BLaER1 (cell line): ENCODE measurements around the gene CDC25B.
"Not testable (repeated sequence)": the region's sequence is repeated elsewhere in the genome, so short reads cannot be mapped to it uniquely, and the experiment has no call there.

Source experiments
- H3K27ac ChIP-seq: shearing (Covaris generic); formaldehyde crosslinking; 2 replicates; pipeline ENCODE4 v1.8.1; 2022
- H3K27me3 ChIP-seq: shearing (Covaris generic); formaldehyde crosslinking; 2 replicates; pipeline ENCODE4 v1.8.1; 2022
- H3K36me3 ChIP-seq: shearing (Covaris generic); formaldehyde crosslinking; 2 replicates; pipeline ENCODE4 v1.8.1; 2022
- H3K4me1 ChIP-seq: shearing (Covaris generic); formaldehyde crosslinking; 2 replicates; pipeline ENCODE4 v1.8.1; 2022
- H3K4me2 ChIP-seq: shearing (Covaris generic); formaldehyde crosslinking; 2 replicates; pipeline ENCODE4 v1.8.1; 2022
- H3K4me3 ChIP-seq: shearing (Covaris generic); formaldehyde crosslinking; 2 replicates; pipeline ENCODE4 v1.8.1; 2022
- H3K9ac ChIP-seq: shearing (Covaris generic); formaldehyde crosslinking; 2 replicates; pipeline ENCODE4 v1.8.1; 2022
- H3K9me3 ChIP-seq: shearing (Covaris generic); formaldehyde crosslinking; 2 replicates; pipeline ENCODE4 v1.8.1; 2022
- H4K20me1 ChIP-seq: shearing (Covaris generic); formaldehyde crosslinking; 2 replicates; pipeline ENCODE4 v1.8.1; 2022
- Cebpa-rat ChIP-seq: shearing (Covaris generic); IDR thresholded peaks from 2 replicates; pipeline ENCODE4 v1.8.1; 2022

CDC25B gene

DNA sequence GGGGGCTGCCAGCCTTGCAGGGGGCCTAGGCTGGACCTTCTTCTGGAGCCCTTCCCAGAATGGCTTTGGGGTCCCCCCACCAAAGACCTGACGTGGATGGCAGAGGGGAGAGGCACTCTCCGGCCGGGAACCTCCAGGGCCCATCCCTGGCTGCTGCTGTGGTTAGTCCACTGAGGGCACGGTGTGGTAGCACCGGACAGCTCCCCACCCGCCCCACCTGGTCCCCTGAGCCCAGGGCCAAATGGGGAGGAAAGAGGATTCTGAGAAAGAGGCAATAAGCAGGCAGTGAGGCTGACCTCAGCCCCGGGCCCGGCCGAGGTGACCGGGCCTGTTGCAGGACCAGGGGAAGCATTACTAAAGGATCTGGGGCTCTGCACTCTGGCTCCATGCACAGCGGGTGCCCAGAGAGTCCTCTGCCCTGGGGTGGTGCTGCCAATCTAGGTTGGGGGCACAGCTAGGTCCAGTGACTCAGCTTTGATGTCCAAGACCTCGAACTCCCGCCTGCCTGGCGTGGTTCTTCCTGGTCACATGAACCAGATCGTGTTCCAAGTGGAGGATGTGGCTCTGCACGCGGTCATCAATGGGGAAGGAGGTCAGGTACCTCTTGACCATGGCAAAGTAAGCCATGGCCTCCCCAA lies 11.8 kb upstream of the CDC25B start:
- TF ChIP-seq Cebpa-rat = no peak
- Histone ChIP-seq H3K4me3 (no peak overlapping the region), H3K9me3 (no peaks in the 10 kb centered on the region), H3K27ac (no peak overlapping the region), H3K36me3 (peaks cover 19% of the 10 kb centered on the region), H3K4me2 (peak overlapping the region; percentile 92), H3K27me3 (peaks cover 18% of the 10 kb centered on the region), H3K4me1 (peaks cover 52% of the 10 kb centered on the region), H3K9ac (no peak overlapping the region), H4K20me1 (peaks cover 57% of the 10 kb centered on the region)

DNA sequence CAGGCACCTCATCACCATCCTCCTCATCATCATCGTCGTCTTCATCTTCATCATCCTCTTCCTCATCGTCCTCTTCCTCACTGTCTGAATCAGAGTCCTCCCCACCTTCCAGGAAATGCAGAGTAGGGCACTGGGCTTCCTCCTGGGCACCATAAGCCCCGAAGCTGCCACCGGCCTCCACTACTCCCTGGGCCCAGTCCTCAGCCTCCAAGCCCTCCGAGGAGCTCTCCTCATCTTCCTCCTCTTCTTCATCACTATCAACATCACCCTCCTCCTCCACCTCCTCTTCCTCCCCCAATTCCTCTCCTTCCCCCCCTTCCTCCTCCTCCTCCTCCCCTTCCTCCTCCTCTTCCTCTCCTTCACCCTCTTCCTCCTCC lies 11.3 kb upstream of the CDC25B start:
- peaks cover 52% of the 10 kb centered on the region for H3K4me1 ChIP-seq
- H3K27ac ChIP-seq = no peak overlapping the region
- peaks cover 12% of the 10 kb centered on the region for H3K27me3 ChIP-seq
- no peaks in the 10 kb centered on the region for H3K9me3 ChIP-seq
- peaks cover 57% of the 10 kb centered on the region for H4K20me1 ChIP-seq
- peak overlapping the region; percentile 89; the same call in 1 of the 2 replicates for H3K4me3 ChIP-seq
- H3K9ac ChIP-seq = no peak overlapping the region
- no peak for TF ChIP-seq Cebpa-rat
- H3K36me3 ChIP-seq = peaks cover 19% of the 10 kb centered on the region
- H3K4me2 ChIP-seq = peak overlapping the region; percentile 92

- Histone ChIP-seq H3K27me3 (peaks cover 6% of the 10 kb centered on the region), H3K9me3 (no peaks in the 10 kb centered on the region), H3K4me3 (peak overlapping the region; percentile 89), H3K4me2 (peak overlapping the region; percentile 92), H3K27ac (peak overlapping the region; percentile 92), H3K4me1 (peaks cover 50% of the 10 kb centered on the region), H4K20me1 (peaks cover 54% of the 10 kb centered on the region), H3K36me3 (peaks cover 19% of the 10 kb centered on the region), H3K9ac (peak overlapping the region; percentile 93)
- no peak for TF ChIP-seq Cebpa-rat
These were observed 10.6 kb upstream of the CDC25B start for GRCh38 chr20:3785240-3786125.

DNA sequence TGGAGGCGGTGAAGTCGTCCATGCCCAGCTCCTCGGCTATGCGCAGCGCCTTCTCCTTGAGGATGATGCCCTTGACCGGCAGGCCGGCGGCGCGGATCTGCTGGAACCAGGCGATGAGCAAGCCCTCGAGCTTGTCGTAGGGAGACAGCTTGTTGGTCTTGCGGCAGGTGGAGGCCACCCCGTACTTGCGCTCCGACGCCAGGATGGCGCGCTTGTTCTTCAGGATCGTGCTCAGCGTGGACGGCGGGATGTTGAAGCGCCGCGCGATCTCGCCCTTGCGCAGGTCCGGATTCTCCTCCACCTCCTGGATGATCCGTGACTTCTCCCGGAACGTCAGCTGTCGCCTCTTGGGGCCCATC lies 10.0 kb upstream of the CDC25B start:
- H3K36me3 ChIP-seq = peaks cover 19% of the 10 kb centered on the region
- peaks cover 44% of the 10 kb centered on the region for H3K4me1 ChIP-seq
- peak overlapping the region; percentile 92 for H3K27ac ChIP-seq
- no peaks in the 10 kb centered on the region; the same call in 1 of the 2 replicates for H3K27me3 ChIP-seq
- peaks cover 48% of the 10 kb centered on the region for H4K20me1 ChIP-seq
- no peaks in the 10 kb centered on the region for H3K9me3 ChIP-seq
- peak overlapping the region; percentile 92 for H3K4me2 ChIP-seq
- no peak for TF ChIP-seq Cebpa-rat
- peak overlapping the region; percentile 93 for H3K9ac ChIP-seq
- H3K4me3 ChIP-seq = peak overlapping the region; percentile 89

DNA sequence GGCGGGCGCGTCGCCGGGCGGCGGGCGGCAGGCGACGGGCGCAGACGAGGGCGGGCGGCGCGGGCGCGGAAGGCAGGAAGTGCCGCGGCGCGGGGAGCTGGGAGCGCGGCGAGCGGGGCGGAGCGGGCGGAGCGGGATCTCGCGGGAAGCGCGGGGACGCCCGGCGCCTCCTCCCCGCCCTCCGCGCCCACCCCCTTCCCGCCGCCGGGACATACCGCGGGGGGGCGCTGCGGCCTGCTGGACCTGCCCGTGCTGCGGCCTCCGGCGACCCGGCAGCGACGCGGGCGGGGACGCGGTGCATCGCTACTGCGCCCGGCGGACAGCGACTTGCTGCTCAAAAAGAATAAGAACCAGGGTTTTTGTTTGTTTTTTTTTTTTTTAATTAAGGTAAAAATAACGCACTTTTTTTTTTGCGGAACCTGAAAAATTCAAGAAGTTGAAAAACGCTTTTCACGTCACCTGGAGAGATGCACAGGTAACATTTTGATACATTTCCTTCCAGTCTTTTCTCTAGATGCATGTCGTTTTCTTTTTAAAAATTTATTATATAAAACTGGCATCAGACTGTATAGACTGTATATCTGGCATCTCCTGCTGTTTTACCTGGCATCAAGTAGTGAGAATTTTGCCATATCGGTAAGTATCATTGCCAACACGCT lies 9.3 kb upstream of the CDC25B start, which contains the start of gene CENPB:
Gene CENPB, minus strand, starts transcription at position 76 of the 659 bp plus-strand sequence. CDS start 257 bp downstream, outside the sequence.
- Histone ChIP-seq H3K9me3 (no peaks in the 10 kb centered on the region), H3K27ac (peak within 1 kb of the TSS; percentile 92)
- TF ChIP-seq Cebpa-rat = no peak

GRCh38 chr20:3787324-3788014 lies 8.6 kb upstream of the CDC25B start:
- no peaks in the 10 kb centered on the region for H3K9me3 ChIP-seq
- H3K4me1 ChIP-seq = peaks cover 38% of the 10 kb centered on the region
- H3K4me3 ChIP-seq = peak overlapping the region; percentile 89
- 0 out of 2 replicates have a peak overlapping the region, but pooled peaks have one; percentile 18 for H3K27ac ChIP-seq
- peak overlapping the region; percentile 93 for H3K9ac ChIP-seq
- H3K27me3 ChIP-seq = no peaks in the 10 kb centered on the region
- H4K20me1 ChIP-seq = peaks cover 36% of the 10 kb centered on the region
- peak overlapping the region; percentile 76 for H3K4me2 ChIP-seq
- H3K36me3 ChIP-seq = peaks cover 19% of the 10 kb centered on the region
- TF ChIP-seq Cebpa-rat = no peak

More for the DNA sequence above, 9.3 kb upstream of the CDC25B start, which contains the start of gene CENPB:
- H3K4me3 ChIP-seq = peak within 1 kb of the TSS; percentile 89
- H4K20me1 ChIP-seq = peaks cover 43% of the 10 kb centered on the region
- H3K4me2 ChIP-seq = peak within 1 kb of the TSS; percentile 92
- H3K36me3 ChIP-seq = peaks cover 19% of the 10 kb centered on the region
- H3K27me3 ChIP-seq = no peaks in the 10 kb centered on the region
- H3K9ac ChIP-seq = peak within 1 kb of the TSS; percentile 93
- H3K4me1 ChIP-seq = peaks cover 38% of the 10 kb centered on the region

DNA sequence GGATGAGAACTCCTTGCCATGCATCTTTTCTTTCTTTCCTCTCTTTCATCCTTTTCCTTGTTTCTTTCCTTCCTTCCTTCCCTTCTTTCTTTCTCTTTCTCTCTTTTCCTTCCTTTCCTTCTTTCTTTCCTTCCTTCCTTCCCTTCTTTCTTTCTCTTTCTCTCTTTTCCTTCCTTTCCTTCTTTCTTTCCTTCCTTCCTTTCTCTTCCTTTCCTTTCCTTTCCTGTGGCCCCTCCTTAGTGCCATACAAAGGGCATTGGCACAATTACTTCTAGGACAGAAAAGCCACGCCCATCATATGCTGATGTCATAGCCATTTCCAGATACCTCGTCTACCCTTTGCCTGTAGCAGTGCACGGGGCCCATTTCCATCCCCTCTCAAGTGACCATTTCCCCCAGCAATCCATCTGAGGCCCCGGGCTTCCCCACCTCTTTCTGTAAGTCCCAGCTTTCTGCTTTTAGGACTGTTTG lies 7.4 kb upstream of the CDC25B start:
- no peak overlapping the region for H3K9ac ChIP-seq
- no peaks in the 10 kb centered on the region for H3K27me3 ChIP-seq
- no peak overlapping the region for H3K4me2 ChIP-seq
- H3K9me3 ChIP-seq = no peaks in the 10 kb centered on the region
- no peak overlapping the region for H3K27ac ChIP-seq
- H4K20me1 ChIP-seq = peaks cover 24% of the 10 kb centered on the region
- TF ChIP-seq Cebpa-rat = no peak
- H3K4me3 ChIP-seq = no peak overlapping the region
- H3K36me3 ChIP-seq = peaks cover 14% of the 10 kb centered on the region
- peaks cover 34% of the 10 kb centered on the region for H3K4me1 ChIP-seq

GRCh38 chr20:3789201-3789600 lies 6.9 kb upstream of the CDC25B start:
- Histone ChIP-seq H3K36me3 (peaks cover 12% of the 10 kb centered on the region), H4K20me1 (peaks cover 19% of the 10 kb centered on the region), H3K4me1 (peaks cover 31% of the 10 kb centered on the region)
- not testable (repeated sequence) for H3K9ac ChIP-seq, H3K27me3 ChIP-seq, H3K27ac ChIP-seq, H3K9me3 ChIP-seq, H3K4me3 ChIP-seq, H3K4me2 ChIP-seq

GRCh38 chr20:3794168-3794567 lies 1.9 kb upstream of the CDC25B start:
- not testable (repeated sequence) for H3K4me3 ChIP-seq, H3K9ac ChIP-seq, H3K9me3 ChIP-seq, H3K27me3 ChIP-seq, H4K20me1 ChIP-seq, H3K4me2 ChIP-seq, H3K27ac ChIP-seq
- peaks cover 13% of the 10 kb centered on the region for H3K36me3 ChIP-seq
- peaks cover 37% of the 10 kb centered on the region for H3K4me1 ChIP-seq
